Measurements from ENCODE around the gene PDXDC1.
"Not testable (repeated sequence)": the region's sequence is repeated elsewhere in the genome, so short reads cannot be mapped to it uniquely, and the experiment has no call there.

The PDXDC1 gene

GRCh38 chr16:15076161-15076560 lies 101.3 kb downstream of the PDXDC1 start:
- not testable (repeated sequence) for DNase-seq

- not testable (repeated sequence) for DNase-seq
Measured at GRCh38 chr16:15080883-15081282, 106.1 kb downstream of the PDXDC1 start.

- not testable (repeated sequence) for DNase-seq
Measured at GRCh38 chr16:15082788-15083187, 108.0 kb downstream of the PDXDC1 start.

GRCh38 chr16:15090663-15091269 lies 115.9 kb downstream of the PDXDC1 start:
- DNase-seq, result not testable (repeated sequence)

GRCh38 chr16:15093571-15093954 lies 118.7 kb downstream of the PDXDC1 start:
- not testable (repeated sequence) for DNase-seq

- DNase-seq, result peak; percentile 89
Measured at GRCh38 chr16:15093955-15094827, 119.4 kb downstream of the PDXDC1 start, which contains the start of gene RRN3. RRN3 (minus strand) TSS chr16:15094272; CDS start chr16:15094233, 39 bp downstream.

GRCh38 chr16:15096583-15096972 lies 121.8 kb downstream of the PDXDC1 start:
- not testable (repeated sequence) for DNase-seq

- DNase-seq, result not testable (repeated sequence)
Measured at GRCh38 chr16:15099366-15099909, 124.6 kb downstream of the PDXDC1 start.

- not testable (repeated sequence) for DNase-seq
Measured at GRCh38 chr16:15100372-15100987, 125.7 kb downstream of the PDXDC1 start.

- not testable (repeated sequence) for DNase-seq
Measured at GRCh38 chr16:15127641-15128425, 153.0 kb downstream of the PDXDC1 start.

GRCh38 chr16:15130256-15130932 lies 155.6 kb downstream of the PDXDC1 start:
- not testable (repeated sequence) for DNase-seq

- not testable (repeated sequence) for DNase-seq
Measured at GRCh38 chr16:15130943-15131700, 156.3 kb downstream of the PDXDC1 start.

GRCh38 chr16:15132719-15133428 lies 158.0 kb downstream of the PDXDC1 start:
- not testable (repeated sequence) for DNase-seq

GRCh38 chr16:15133554-15133953 lies 158.7 kb downstream of the PDXDC1 start:
- not testable (repeated sequence) for DNase-seq

- not testable (repeated sequence) for DNase-seq
Measured at GRCh38 chr16:15134752-15135482, 160.1 kb downstream of the PDXDC1 start.

GRCh38 chr16:15135483-15136360 lies 160.9 kb downstream of the PDXDC1 start:
- not testable (repeated sequence) for DNase-seq

GRCh38 chr16:15137514-15137913 lies 162.7 kb downstream of the PDXDC1 start:
- DNase-seq, result not testable (repeated sequence)
